GM06990 (cell line): Measurements from ENCODE around the gene AK2.
A peak's percentile ranks its signal among the peaks of the same experiment; 100 is the strongest.

Source experiments
- DNase-seq: peaks from one replicate; pipeline ENCODE4 v3.0.0-alpha.2; 2011; ENCODE audit not compliant: insufficient read length; ENCODE audit errors: extremely low read depth
- H3K27me3 ChIP-seq: replicated peaks from 2 replicates; pipeline ENCODE4 v1.6.0; 2011; ENCODE audit warnings: low read length; ENCODE audit not compliant: control insufficient read depth, insufficient read depth
- H3K36me3 ChIP-seq: 2 replicates; pipeline ENCODE4 v1.5.1; 2011; ENCODE audit warnings: low read length; ENCODE audit not compliant: control insufficient read depth, insufficient read depth
- H3K4me3 ChIP-seq: replicated peaks from 2 replicates; pipeline ENCODE4 v1.5.1; 2011; ENCODE audit warnings: low read depth, mild to moderate bottlenecking, control low read depth, low read length
- CTCF ChIP-seq: IDR thresholded peaks from 2 replicates; pipeline ENCODE4 v1.5.1; 2011; ENCODE audit warnings: low read length, control low read depth, mild to moderate bottlenecking, inconsistent platforms; ENCODE audit not compliant: insufficient read depth, poor library complexity, severe bottlenecking

The AK2 gene

GRCh38 chr1:32969566-32969965, 67.1 kb downstream of the AK2 start:
- DNase-seq, result no peak
- Histone ChIP-seq H3K4me3 (no peak overlapping the region), H3K27me3 (no peaks in the 10 kb centered on the region), H3K36me3 (no peaks in the 10 kb centered on the region)
- no peak for TF ChIP-seq CTCF

GRCh38 chr1:32967888-32968568, 68.7 kb downstream of the AK2 start:
- Histone ChIP-seq H3K4me3 (no peak overlapping the region), H3K36me3 (no peaks in the 10 kb centered on the region), H3K27me3 (no peaks in the 10 kb centered on the region)
- TF ChIP-seq CTCF, result no peak
- DNase-seq, result no peak

GRCh38 chr1:32966900-32967299, 69.8 kb downstream of the AK2 start:
- Histone ChIP-seq H3K36me3 (no peaks in the 10 kb centered on the region), H3K27me3 (no peaks in the 10 kb centered on the region), H3K4me3 (no peak overlapping the region)
- no peak for TF ChIP-seq CTCF
- no peak for DNase-seq

- no peak for DNase-seq
- TF ChIP-seq CTCF, result no peak
- Histone ChIP-seq H3K36me3 (no peaks in the 10 kb centered on the region), H3K4me3 (peak overlapping the region; percentile 57), H3K27me3 (no peaks in the 10 kb centered on the region)
These were observed 71.4 kb downstream of the AK2 start for GRCh38 chr1:32965251-32965747.

GRCh38 chr1:32964461-32965250, 72.0 kb downstream of the AK2 start, which contains the start of gene RNF19B:
TSS of gene RNF19B (minus strand) at chr1:32964809. CDS start at chr1:32964685, 124 bp downstream.
- Histone ChIP-seq H3K4me3 (peak within 1 kb of the TSS; percentile 94), H3K36me3 (no peaks in the 10 kb centered on the region), H3K27me3 (no peaks in the 10 kb centered on the region)
- DNase-seq, result peak; percentile 98
- no peak for TF ChIP-seq CTCF
